Neural progenitor cell (in vitro differentiated cells): Measurements from ENCODE around the gene GXYLT1. TPM values are rescaled to one million over a fixed set of nuclear protein-coding genes. Genes with fewer than 3 reads are reported as not detected.
A peak's percentile ranks its signal among the peaks of the same experiment; 100 is the strongest.
"Not testable (repeated sequence)": the region's sequence is repeated elsewhere in the genome, so short reads cannot be mapped to it uniquely, and the experiment has no call there.

ENCODE experiments used
- DNase-seq: peaks from one replicate; pipeline ENCODE4 v3.0.0-alpha.2; 2016; ENCODE audit warnings: low spot score
- H2AFZ ChIP-seq: fragments of 200-600 bp; sonication (generic); replicated peaks from 2 replicates; pipeline ENCODE4 v1.6.1; 2016; ENCODE audit warnings: antibody characterized with exemption
- H3F3A ChIP-seq: fragments of 200-600 bp; sonication (generic); 2 replicates; pipeline ENCODE4 v1.6.1; 2016; ENCODE audit warnings: antibody characterized with exemption, low read depth
- H3K27ac ChIP-seq: fragments of 200-600 bp; sonication (generic); 2 replicates; pipeline ENCODE4 v1.5.1; 2016; ENCODE audit warnings: mild to moderate bottlenecking
- H3K27me3 ChIP-seq: fragments of 200-600 bp; sonication (generic); 2 replicates; pipeline ENCODE4 v1.6.1; 2016; ENCODE audit warnings: mild to moderate bottlenecking, moderate library complexity
- H3K36me3 ChIP-seq: fragments of 200-600 bp; sonication (generic); 2 replicates; pipeline ENCODE4 v1.5.1; 2016
- H3K4me1 ChIP-seq: fragments of 200-600 bp; sonication (generic); 2 replicates; pipeline ENCODE4 v1.6.1; 2016; ENCODE audit warnings: mixed run types
- H3K4me2 ChIP-seq: fragments of 200-600 bp; sonication (generic); 2 replicates; pipeline ENCODE4 v1.6.1; 2016
- H3K4me3 ChIP-seq: fragments of 200-600 bp; sonication (generic); 2 replicates; pipeline ENCODE4 v1.5.1; 2016
- H3K79me2 ChIP-seq: fragments of 200-600 bp; sonication (generic); 2 replicates; pipeline ENCODE4 v1.6.1; 2016; ENCODE audit warnings: low read depth
- H3K9ac ChIP-seq: fragments of 200-600 bp; sonication (generic); 2 replicates; pipeline ENCODE4 v1.6.1; 2016
- H3K9me3 ChIP-seq: fragments of 200-600 bp; sonication (generic); 2 replicates; pipeline ENCODE4 v1.5.1; 2016; ENCODE audit warnings: low read depth
- H4K20me1 ChIP-seq: fragments of 200-600 bp; sonication (generic); 2 replicates; pipeline ENCODE4 v1.6.1; 2016; ENCODE audit warnings: low read depth
- H3K27ac Mint-ChIP-seq: 3 replicates; pipeline ENCODE4 v1.8.0; 2021; ENCODE audit warnings: mixed read lengths
- H3K27me3 Mint-ChIP-seq: 2 replicates; pipeline ENCODE4 v1.8.0; 2022; ENCODE audit warnings: low read depth, mild to moderate bottlenecking, inconsistent platforms, moderate library complexity, mixed read lengths; ENCODE audit not compliant: insufficient read depth
- H3K36me3 Mint-ChIP-seq: 3 replicates; pipeline ENCODE4 v1.8.0; 2021; ENCODE audit warnings: mixed read lengths
- H3K4me1 Mint-ChIP-seq: 3 replicates; pipeline ENCODE4 v1.8.0; 2021; ENCODE audit warnings: mixed read lengths
- H3K4me3 Mint-ChIP-seq: 3 replicates; pipeline ENCODE4 v1.8.0; 2021; ENCODE audit warnings: mild to moderate bottlenecking, moderate library complexity, mixed read lengths
- H3K9me3 Mint-ChIP-seq: 3 replicates; pipeline ENCODE4 v1.8.0; 2020; ENCODE audit warnings: mixed read lengths
- CTCF ChIP-seq: fragments of 200-600 bp; sonication (generic); IDR thresholded peaks from 2 replicates; pipeline ENCODE4 v1.5.1; 2017; ENCODE audit warnings: antibody characterized with exemption, mild to moderate bottlenecking
- EZH2 ChIP-seq: fragments of 200-600 bp; sonication (generic); IDR thresholded peaks from 2 replicates; pipeline ENCODE4 v1.6.1; 2017; ENCODE audit warnings: antibody characterized with exemption, mild to moderate bottlenecking, moderate library complexity
- EZH2phosphoT487 ChIP-seq: fragments of 200-600 bp; sonication (generic); IDR thresholded peaks from 2 replicates; pipeline ENCODE4 v1.6.1; 2017; ENCODE audit warnings: antibody characterized with exemption
- total RNA-seq: library from RNA; depleted of rRNA; stranded (reverse); fragments of >200 nt; gene quantifications from 2 replicates; pipeline ENCODE4 v1.2.3, GENCODE V29; 2015; ENCODE audit warnings: low replicate concordance

The GXYLT1 gene
- total RNA-seq, 1 donor from 2014 or later, result 27.5 TPM

GRCh38 chr12:42109031-42109430 is 35.6 kb downstream of the GXYLT1 start:
- H3K27me3 ChIP-seq, result no peaks in the 10 kb centered on the region
- Mint-ChIP-seq H3K4me1 (no peaks in the 10 kb centered on the region), H3K4me3 (no peak overlapping the region), H3K27ac (no peak overlapping the region), H3K9me3 (peaks cover 33% of the 10 kb centered on the region), H3K36me3 (peaks cover 41% of the 10 kb centered on the region), H3K27me3 (peaks cover 5% of the 10 kb centered on the region)
- no peak overlapping the region for H3K4me2 ChIP-seq
- no peak overlapping the region for H2AFZ ChIP-seq
- DNase-seq, result no peak
- no peaks in the 10 kb centered on the region for H3K79me2 ChIP-seq
- peaks cover 7% of the 10 kb centered on the region for H3K9me3 ChIP-seq
- no peak overlapping the region for H3K27ac ChIP-seq
- peaks cover 23% of the 10 kb centered on the region for H3K36me3 ChIP-seq
- H3K4me3 ChIP-seq, result no peak overlapping the region
- no peaks in the 10 kb centered on the region for H3F3A ChIP-seq
- TF ChIP-seq CTCF (no peak), EZH2 (no peak), EZH2phosphoT487 (no peak)
- no peak overlapping the region for H3K9ac ChIP-seq
- no peaks in the 10 kb centered on the region for H4K20me1 ChIP-seq
- H3K4me1 ChIP-seq, result no peaks in the 10 kb centered on the region

DNA sequence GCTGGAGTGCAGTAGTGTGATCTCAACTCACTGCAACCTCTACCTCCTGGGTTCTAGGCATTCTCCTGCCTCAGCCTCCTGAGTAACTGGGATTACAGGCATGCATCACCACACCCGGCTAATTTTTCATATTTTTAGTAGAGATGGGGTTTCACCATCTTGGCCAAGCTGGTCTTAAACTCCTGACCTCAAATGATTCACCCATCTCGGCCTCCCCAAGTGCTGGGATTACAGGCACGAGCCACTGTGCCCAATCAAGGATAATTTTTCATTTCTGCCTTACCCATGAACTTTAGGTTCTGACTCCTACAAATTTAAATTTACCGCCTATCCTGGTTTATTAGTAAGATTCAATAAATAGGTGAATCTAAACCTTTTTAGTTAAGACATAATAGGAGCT is 37.9 kb downstream of the GXYLT1 start:
- H3K27ac ChIP-seq, H3F3A ChIP-seq, H3K4me1 Mint-ChIP-seq, DNase-seq, H3K4me1 ChIP-seq, H3K27ac Mint-ChIP-seq, H3K4me3 Mint-ChIP-seq, H3K4me3 ChIP-seq, H2AFZ ChIP-seq, H3K4me2 ChIP-seq, H4K20me1 ChIP-seq, H3K9ac ChIP-seq, H3K27me3 Mint-ChIP-seq, H3K79me2 ChIP-seq, H3K9me3 ChIP-seq, H3K27me3 ChIP-seq: not testable (repeated sequence)
- H3K36me3 ChIP-seq, result peaks cover 26% of the 10 kb centered on the region
- Mint-ChIP-seq H3K36me3 (peaks cover 26% of the 10 kb centered on the region), H3K9me3 (peaks cover 16% of the 10 kb centered on the region)

- no peak for DNase-seq
- Histone ChIP-seq H4K20me1 (no peaks in the 10 kb centered on the region), H2AFZ (no peak overlapping the region), H3K4me1 (no peaks in the 10 kb centered on the region), H3K27ac (no peak overlapping the region), H3K9ac (no peak overlapping the region), H3K9me3 (no peaks in the 10 kb centered on the region), H3K27me3 (no peaks in the 10 kb centered on the region), H3K4me2 (no peak overlapping the region), H3F3A (no peaks in the 10 kb centered on the region), H3K36me3 (peaks cover 22% of the 10 kb centered on the region), H3K79me2 (no peaks in the 10 kb centered on the region), H3K4me3 (no peak overlapping the region)
- Mint-ChIP-seq H3K4me1 (no peaks in the 10 kb centered on the region), H3K27me3 (no peaks in the 10 kb centered on the region), H3K9me3 (peaks cover 1% of the 10 kb centered on the region), H3K27ac (no peak overlapping the region), H3K36me3 (peaks cover 12% of the 10 kb centered on the region), H3K4me3 (no peak overlapping the region)
- no peak for TF ChIP-seq EZH2phosphoT487
- TF ChIP-seq EZH2, result no peak
- TF ChIP-seq CTCF, result no peak
Measured at GRCh38 chr12:42104784-42105183, 39.9 kb downstream of the GXYLT1 start.

- peaks cover 8% of the 10 kb centered on the region for H3K36me3 Mint-ChIP-seq
- Histone ChIP-seq H3K27ac (no peak overlapping the region), H3K9ac (no peak overlapping the region), H3K4me2 (no peak overlapping the region), H3K27me3 (no peaks in the 10 kb centered on the region), H3K79me2 (no peaks in the 10 kb centered on the region), H2AFZ (no peak overlapping the region), H3K4me3 (no peak overlapping the region), H3F3A (no peaks in the 10 kb centered on the region), H3K36me3 (peaks cover 15% of the 10 kb centered on the region), H3K4me1 (no peaks in the 10 kb centered on the region), H3K9me3 (no peaks in the 10 kb centered on the region), H4K20me1 (no peaks in the 10 kb centered on the region)
- DNase-seq, result no peak
- no peaks in the 10 kb centered on the region for H3K27me3 Mint-ChIP-seq
- no peaks in the 10 kb centered on the region for H3K9me3 Mint-ChIP-seq
- no peak overlapping the region for H3K4me3 Mint-ChIP-seq
- H3K27ac Mint-ChIP-seq, result no peak overlapping the region
- no peaks in the 10 kb centered on the region for H3K4me1 Mint-ChIP-seq
- peak; percentile 29 for TF ChIP-seq CTCF
- no peak for TF ChIP-seq EZH2
Measured at GRCh38 chr12:42104087-42104486, 40.6 kb downstream of the GXYLT1 start.
